Hepatocyte (in vitro differentiated cells): ENCODE measurements around the gene SKIL. TPM values are rescaled to one million over a fixed set of nuclear protein-coding genes. Genes with fewer than 3 reads are reported as not detected.
A peak's percentile ranks its signal among the peaks of the same experiment; 100 is the strongest.

Experiments used
- DNase-seq: peaks from one replicate; pipeline ENCODE4 v3.0.0-alpha.2; 2016; ENCODE audit warnings: low spot score
- H2AFZ ChIP-seq: fragments of 200-600 bp; sonication (generic); 2 replicates; pipeline ENCODE4 v1.6.0; 2016; ENCODE audit warnings: antibody characterized with exemption, mild to moderate bottlenecking
- H3K27ac ChIP-seq: fragments of 200-600 bp; sonication (generic); 2 replicates; pipeline ENCODE4 v1.5.1; 2016; ENCODE audit warnings: mild to moderate bottlenecking
- H3K27me3 ChIP-seq: fragments of 200-600 bp; sonication (generic); 2 replicates; pipeline ENCODE4 v1.6.1; 2016
- H3K36me3 ChIP-seq: fragments of 200-600 bp; sonication (generic); replicated peaks from 2 replicates; pipeline ENCODE4 v1.5.1; 2016; ENCODE audit warnings: low read depth; ENCODE audit not compliant: insufficient read depth
- H3K4me1 ChIP-seq: fragments of 200-600 bp; sonication (generic); 2 replicates; pipeline ENCODE4 v1.5.1; 2016; ENCODE audit warnings: mild to moderate bottlenecking, moderate library complexity; ENCODE audit not compliant: insufficient read depth
- H3K4me2 ChIP-seq: fragments of 200-600 bp; sonication (generic); 2 replicates; pipeline ENCODE4 v1.6.0; 2016
- H3K4me3 ChIP-seq: fragments of 200-600 bp; sonication (generic); 2 replicates; pipeline ENCODE4 v1.5.1; 2016; ENCODE audit warnings: mild to moderate bottlenecking
- H3K79me2 ChIP-seq: fragments of 200-600 bp; sonication (generic); 2 replicates; pipeline ENCODE4 v1.6.0; 2017; ENCODE audit warnings: mild to moderate bottlenecking
- H3K9me2 ChIP-seq: fragments of 200-600 bp; sonication (generic); replicated peaks from 2 replicates; pipeline ENCODE4 v1.6.0; 2017; ENCODE audit warnings: mild to moderate bottlenecking; ENCODE audit not compliant: insufficient read depth
- H3K9me3 ChIP-seq: fragments of 200-600 bp; sonication (generic); 2 replicates; pipeline ENCODE4 v1.5.1; 2016; ENCODE audit warnings: low read depth, mild to moderate bottlenecking
- H4K20me1 ChIP-seq: fragments of 200-600 bp; sonication (generic); 2 replicates; pipeline ENCODE4 v1.6.0; 2016; ENCODE audit warnings: mild to moderate bottlenecking; ENCODE audit not compliant: insufficient read depth, poor library complexity, severe bottlenecking
- EZH2 ChIP-seq: fragments of 200-600 bp; sonication (generic); IDR thresholded peaks from 2 replicates; pipeline ENCODE4 v1.6.1; 2016; ENCODE audit warnings: antibody characterized with exemption, mild to moderate bottlenecking, borderline replicate concordance
- EZH2phosphoT487 ChIP-seq: fragments of 200-600 bp; sonication (generic); IDR thresholded peaks from one replicate; pipeline ENCODE4 v1.6.1; 2018; ENCODE audit warnings: antibody characterized with exemption, mild to moderate bottlenecking, low read depth, moderate library complexity; ENCODE audit not compliant: unreplicated experiment, severe bottlenecking
- WGBS: methylation state at CpG from one replicate; pipeline ENCODE4 v1.1.6; 2016; ENCODE audit warnings: low lambda C conversion rate; ENCODE audit errors: missing lambda C conversion rate; 5-methylcytosine and 5-hydroxymethylcytosine counted together
- polyA plus RNA-seq: library from polyadenylated mRNA; unstranded; fragments of >200 nt; fragmentation: Nextera tagmentation; extraction: Ambion mirVana; gene quantifications from 2 replicates; pipeline ENCODE4 v1.2.1, GENCODE V29; 2016
- total RNA-seq: library from RNA; depleted of rRNA; stranded (reverse); fragments of >200 nt; gene quantifications from 2 replicates; pipeline ENCODE4 v1.2.3, GENCODE V29; 2014
- TF ChIP-seq, protein P1 (sequence below): fragments of 200-600 bp; sonication (generic); IDR thresholded peaks from 2 replicates; pipeline ENCODE4 v1.5.1; 2016; ENCODE audit warnings: antibody characterized with exemption, mild to moderate bottlenecking; ENCODE audit not compliant: poor library complexity

Gene SKIL
- total and polyA plus RNA-seq, 2 experiments from 2014 or later = 28.9 to 87.5 TPM

DNA sequence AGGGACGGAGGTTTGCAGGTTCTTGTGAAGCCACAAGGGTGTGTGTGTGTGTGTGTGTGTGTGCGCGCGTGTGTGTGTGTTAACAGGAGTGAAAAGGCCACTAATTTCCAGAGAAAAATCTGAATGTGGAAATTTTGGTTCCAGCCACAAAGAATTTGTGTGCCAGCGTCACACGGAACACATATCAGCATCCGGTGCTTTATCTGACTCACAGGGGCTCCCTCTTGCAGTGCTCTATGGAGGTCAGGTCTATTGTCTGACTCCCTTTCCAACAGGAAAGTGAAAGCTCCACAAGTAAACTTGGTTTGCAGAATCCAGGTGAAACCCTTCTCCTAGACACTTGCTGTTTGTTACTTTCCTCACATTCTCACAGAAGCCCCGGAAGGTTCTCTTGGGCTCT, 67.4 kb downstream of the SKIL start:
- Histone ChIP-seq H3K27me3 (no peaks in the 10 kb centered on the region), H3K4me2 (no peak overlapping the region), H3K4me1 (peaks cover 3% of the 10 kb centered on the region), H3K36me3 (no peaks in the 10 kb centered on the region), H4K20me1 (no peaks in the 10 kb centered on the region), H3K9me2 (no peaks in the 10 kb centered on the region), H3K79me2 (no peaks in the 10 kb centered on the region), H2AFZ (no peak overlapping the region), H3K4me3 (no peak overlapping the region), H3K27ac (no peak overlapping the region), H3K9me3 (no peaks in the 10 kb centered on the region)
- WGBS = 90% methylated on average over 8 of the region's 8 CpGs
- no peak for TF ChIP-seq EZH2
- DNase-seq = no peak

DNA sequence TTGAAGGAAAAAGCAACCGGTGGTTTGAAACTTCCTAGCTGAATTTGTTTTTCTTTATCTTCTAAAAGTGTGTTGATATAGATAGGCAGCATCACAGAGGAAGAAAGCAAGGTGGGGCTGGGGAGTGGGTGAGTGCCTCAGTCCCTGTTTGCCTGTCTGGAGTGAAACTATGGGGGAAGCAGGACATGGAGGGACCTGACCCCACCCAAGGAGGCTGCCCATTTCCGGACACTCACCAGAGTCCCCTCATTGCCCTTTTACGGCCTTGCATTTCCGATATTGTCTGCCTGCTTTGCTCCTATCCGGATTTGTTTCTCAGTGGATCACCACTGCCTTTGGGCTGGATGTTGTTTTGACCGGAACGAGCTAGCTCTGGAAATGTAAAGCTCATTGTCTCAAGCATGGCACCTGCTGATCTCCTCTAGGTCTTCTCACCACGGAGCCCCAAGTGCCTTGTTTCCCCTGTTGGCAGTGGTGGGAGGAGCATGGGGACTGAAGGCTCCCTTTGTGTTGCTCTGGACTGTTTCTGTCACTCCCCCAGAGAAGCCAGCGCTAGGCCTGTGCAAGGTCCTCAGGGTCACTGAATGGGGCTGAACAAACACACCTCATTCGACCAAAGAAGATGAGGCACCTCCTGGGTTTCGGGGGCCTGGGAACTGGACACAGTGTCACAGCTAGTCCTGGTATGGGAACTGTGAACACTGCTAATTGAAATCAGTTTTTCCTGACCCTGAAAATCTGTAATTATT, 68.2 kb downstream of the SKIL start:
- DNase-seq = peak; percentile 20
- Histone ChIP-seq H3K4me3 (no peak overlapping the region), H3K9me2 (no peaks in the 10 kb centered on the region), H3K4me1 (no peaks in the 10 kb centered on the region), H3K79me2 (no peaks in the 10 kb centered on the region), H3K36me3 (no peaks in the 10 kb centered on the region), H3K4me2 (no peak overlapping the region), H3K27me3 (no peaks in the 10 kb centered on the region), H3K9me3 (no peaks in the 10 kb centered on the region), H4K20me1 (no peaks in the 10 kb centered on the region), H2AFZ (no peak overlapping the region), H3K27ac (no peak overlapping the region)
- WGBS = 63% methylated on average over 11 of the region's 11 CpGs
- TF ChIP-seq, protein P1, sequence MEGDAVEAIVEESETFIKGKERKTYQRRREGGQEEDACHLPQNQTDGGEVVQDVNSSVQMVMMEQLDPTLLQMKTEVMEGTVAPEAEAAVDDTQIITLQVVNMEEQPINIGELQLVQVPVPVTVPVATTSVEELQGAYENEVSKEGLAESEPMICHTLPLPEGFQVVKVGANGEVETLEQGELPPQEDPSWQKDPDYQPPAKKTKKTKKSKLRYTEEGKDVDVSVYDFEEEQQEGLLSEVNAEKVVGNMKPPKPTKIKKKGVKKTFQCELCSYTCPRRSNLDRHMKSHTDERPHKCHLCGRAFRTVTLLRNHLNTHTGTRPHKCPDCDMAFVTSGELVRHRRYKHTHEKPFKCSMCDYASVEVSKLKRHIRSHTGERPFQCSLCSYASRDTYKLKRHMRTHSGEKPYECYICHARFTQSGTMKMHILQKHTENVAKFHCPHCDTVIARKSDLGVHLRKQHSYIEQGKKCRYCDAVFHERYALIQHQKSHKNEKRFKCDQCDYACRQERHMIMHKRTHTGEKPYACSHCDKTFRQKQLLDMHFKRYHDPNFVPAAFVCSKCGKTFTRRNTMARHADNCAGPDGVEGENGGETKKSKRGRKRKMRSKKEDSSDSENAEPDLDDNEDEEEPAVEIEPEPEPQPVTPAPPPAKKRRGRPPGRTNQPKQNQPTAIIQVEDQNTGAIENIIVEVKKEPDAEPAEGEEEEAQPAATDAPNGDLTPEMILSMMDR = no peak
- TF ChIP-seq EZH2 (no peak), EZH2phosphoT487 (no peak)

DNA sequence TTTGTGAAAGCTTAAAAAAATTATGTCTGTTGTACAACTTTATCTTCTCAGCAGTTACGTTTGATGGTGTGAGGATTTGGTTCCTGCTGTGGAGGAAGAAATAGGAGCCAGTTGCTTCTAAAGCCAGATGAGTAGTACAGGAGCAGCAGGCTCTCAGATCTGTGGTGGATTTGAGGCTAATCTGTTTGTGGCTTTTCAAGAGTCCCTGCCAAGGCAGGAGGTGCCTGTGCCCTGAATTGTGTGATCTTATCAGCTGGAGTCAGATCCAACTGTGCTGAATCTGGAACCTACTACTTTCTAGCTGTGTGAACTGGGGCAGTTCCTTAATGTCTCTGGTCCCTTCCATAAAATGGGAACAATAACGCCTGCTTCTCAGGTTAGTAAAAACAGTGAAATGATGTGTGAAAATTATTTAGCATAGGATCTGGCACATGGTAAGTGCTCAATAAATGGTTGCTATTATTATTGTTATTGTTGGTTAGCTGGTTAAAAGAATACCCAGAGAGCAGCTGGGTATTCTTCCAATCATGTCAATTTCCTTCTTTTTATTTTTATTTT, 68.8 kb downstream of the SKIL start:
- H3K36me3 ChIP-seq = no peaks in the 10 kb centered on the region
- H3K4me1 ChIP-seq = no peaks in the 10 kb centered on the region
- H3K27ac ChIP-seq = no peak overlapping the region
- H4K20me1 ChIP-seq = no peaks in the 10 kb centered on the region
- H3K9me2 ChIP-seq = no peaks in the 10 kb centered on the region
- H3K27me3 ChIP-seq = no peaks in the 10 kb centered on the region
- 65% methylated on average over 2 of the region's 2 CpGs for WGBS
- H3K79me2 ChIP-seq = no peaks in the 10 kb centered on the region
- no peaks in the 10 kb centered on the region for H3K9me3 ChIP-seq
- H3K4me2 ChIP-seq = no peak overlapping the region
- no peak for TF ChIP-seq EZH2phosphoT487
- TF ChIP-seq, protein P1 = no peak
- no peak for TF ChIP-seq EZH2
- no peak overlapping the region for H2AFZ ChIP-seq
- no peak overlapping the region for H3K4me3 ChIP-seq
- DNase-seq = no peak

DNA sequence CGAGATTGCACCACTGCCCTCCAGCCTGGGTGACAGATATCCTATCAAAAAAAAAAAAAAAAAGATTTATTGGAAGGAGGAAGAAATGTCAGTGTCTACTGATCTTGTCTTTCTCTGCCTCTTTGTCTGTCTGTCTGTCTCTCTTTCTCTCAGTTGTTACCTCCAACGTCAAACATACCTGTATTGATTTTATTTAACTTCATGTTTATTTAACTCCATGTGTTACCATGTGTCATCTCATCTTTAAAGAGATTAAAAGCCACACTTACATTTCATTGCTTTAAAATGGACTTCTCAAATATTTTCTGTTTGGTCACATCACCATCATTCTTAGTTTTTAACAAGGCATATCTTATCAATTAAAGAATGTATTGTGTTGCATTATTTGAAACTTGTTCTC, 70.6 kb downstream of the SKIL start:
- Histone ChIP-seq H3K4me3 (no peak overlapping the region), H3K36me3 (no peaks in the 10 kb centered on the region), H3K4me2 (no peak overlapping the region), H3K27ac (no peak overlapping the region), H4K20me1 (no peaks in the 10 kb centered on the region), H3K4me1 (no peaks in the 10 kb centered on the region), H3K9me2 (no peaks in the 10 kb centered on the region), H3K27me3 (no peaks in the 10 kb centered on the region), H2AFZ (no peak overlapping the region), H3K79me2 (no peaks in the 10 kb centered on the region), H3K9me3 (no peaks in the 10 kb centered on the region)
- no peak for DNase-seq
- TF ChIP-seq EZH2 (no peak), EZH2phosphoT487 (no peak)
- TF ChIP-seq, protein P1 = no peak
- 62% methylated on average over 2 of the region's 2 CpGs for WGBS
